Uterus (tissue), 2 donors: ENCODE data around the gene RRAS2.

ENCODE experiments used
- CTCF ChIP-seq, 4 experiments: fragments of 200-600 bp in 2 of 4; fragments of 450-650 bp in 2 of 4; sonication (generic) in 2 of 4; IDR thresholded peaks; one replicate each; pipeline ENCODE4 v1.5.1; 2016 to 2019; ENCODE audit warnings: antibody characterized with exemption in 4 of 4, mild to moderate bottlenecking in 2 of 4, moderate library complexity in 1 of 4
- POLR2A ChIP-seq, 2 donors: fragments of 450-650 bp; IDR thresholded peaks; one replicate each; pipeline ENCODE4 v1.6.1; 2016; ENCODE audit warnings: antibody characterized with exemption in 2 of 2, mild to moderate bottlenecking in 1 of 2, moderate library complexity in 1 of 2

GRCh38 chr11:14327116-14327515 is 31.9 kb downstream of the RRAS2 start:
- TF ChIP-seq POLR2A (IDR thresholded peaks at IDR 0.05) = no peak
- TF ChIP-seq CTCF (IDR thresholded peaks at IDR 0.05) = no peak
